Sigmoid colon (tissue), 7 donors: ENCODE results near the gene PDE2A. TPM values are rescaled to one million over a fixed set of nuclear protein-coding genes. Genes with fewer than 3 reads are reported as not detected.

Source experiments
- DNase-seq: peaks from one replicate; pipeline ENCODE4 v3.0.0-alpha.2; 2019
- H3K27ac ChIP-seq, 4 donors: fragments of 200-600 bp; sonication (generic); one replicate each; pipeline ENCODE4 v1.5.1; 2016 to 2019; ENCODE audit warnings: mild to moderate bottlenecking in 1 of 4
- H3K27me3 ChIP-seq, 3 donors: fragments of 200-600 bp; sonication (generic); one replicate each; pipeline ENCODE4 v1.5.1; 2019; ENCODE audit warnings: mild to moderate bottlenecking in 1 of 3
- H3K36me3 ChIP-seq, 4 donors: fragments of 200-600 bp; sonication (generic); one replicate each; pipeline ENCODE4 v1.5.1; 2016 to 2019
- H3K4me1 ChIP-seq, 4 donors: fragments of 200-600 bp; sonication (generic); one replicate each; pipeline ENCODE4 v1.5.1; 2017 to 2019
- H3K4me3 ChIP-seq, 4 donors: fragments of 200-600 bp; sonication (generic); one replicate each; pipeline ENCODE4 v1.5.1; 2017 to 2019; ENCODE audit warnings: mild to moderate bottlenecking in 2 of 4, moderate library complexity in 1 of 4
- H3K9me3 ChIP-seq, 4 donors: fragments of 200-600 bp in 3 of 4; sonication (generic) in 3 of 4; one replicate each; pipeline versions ENCODE4 v1.5.1 to v1.6.1; 2013 to 2019
- CTCF ChIP-seq, 4 experiments: fragments of 450-650 bp in 3 of 4; fragments of 200-600 bp in 1 of 4; IDR thresholded peaks; one replicate each; pipeline ENCODE4 v1.5.1; 2016 to 2019; ENCODE audit warnings: antibody characterized with exemption in 4 of 4, mild to moderate bottlenecking in 3 of 4, moderate library complexity in 2 of 4
- EP300 ChIP-seq, 4 donors: sonication (generic); formaldehyde crosslinking; IDR thresholded peaks; one replicate each; pipeline ENCODE4 v1.6.1; 2017; ENCODE audit warnings: antibody characterized with exemption in 4 of 4
- POLR2A ChIP-seq, 2 donors: fragments of 450-650 bp; IDR thresholded peaks; one replicate each; pipeline ENCODE4 v1.6.1; 2016; ENCODE audit warnings: antibody characterized with exemption in 2 of 2, mild to moderate bottlenecking in 2 of 2, moderate library complexity in 2 of 2
- POLR2AphosphoS5 ChIP-seq, 4 donors: sonication (generic); formaldehyde crosslinking; IDR thresholded peaks; one replicate each; pipeline ENCODE4 v1.6.1; 2017; ENCODE audit warnings: antibody characterized with exemption in 4 of 4
- WGBS, 2 donors: extraction: QIAGEN DNeasy Blood & Tissue Kit; methylation state at CpG; one replicate each; pipeline ENCODE4 v1.1.7; 2013; 5-methylcytosine and 5-hydroxymethylcytosine counted together
- intact Hi-C: fragments of 100-400 bp; cut with DNase I; formaldehyde crosslinking; loops from one replicate; pipeline ENCODE4 v1.15.1; 2023
- polyA plus RNA-seq, 3 donors: library from polyadenylated mRNA; stranded (reverse); fragments of 200-250 nt; gene quantifications; one replicate each; pipeline ENCODE4 v1.2.3, GENCODE V29; 2013
- total RNA-seq, 4 donors: library from RNA; depleted of rRNA; stranded (reverse); fragments of >200 nt; gene quantifications; one replicate each; pipeline ENCODE4 v1.1.0, GENCODE V29; 2016
- donor health status: healthy with polysubstance abuse.
- donor health status: Bipolar disorder and iron deficiency.
- donor health status: healthy.

The PDE2A gene
- total and polyA plus RNA-seq, 7 donors = 1.8 to 75.1 (median 48.9) TPM

DNA sequence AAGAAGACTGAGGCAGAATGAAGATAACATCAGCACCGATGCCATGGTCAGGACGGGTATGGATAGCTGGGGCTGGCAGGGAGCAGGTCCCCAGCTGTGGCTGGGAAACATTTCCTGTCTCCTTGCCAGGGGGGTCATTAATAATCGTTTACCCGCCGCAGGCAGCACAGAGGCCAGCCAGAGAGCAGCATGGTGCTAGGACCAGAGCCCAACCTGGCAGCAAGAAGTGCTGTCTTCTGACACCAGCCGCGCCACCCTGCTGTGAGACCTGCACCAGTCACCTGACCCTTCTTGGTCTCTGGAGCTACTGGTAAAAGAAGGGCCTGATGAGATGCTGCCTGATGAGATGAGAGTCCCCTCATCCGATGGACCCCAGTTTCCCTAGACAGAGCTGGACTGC is 36.3 kb downstream of the PDE2A start:
- intact Hi-C loops = loop anchor here (10.0 kb wide), 1 partner anchor 697 kb away; no protein-coding TSS in a partner anchor
- no peak for TF ChIP-seq POLR2AphosphoS5 (IDR thresholded peaks at IDR 0.05)
- no peak for TF ChIP-seq EP300 (IDR thresholded peaks at IDR 0.05)
- TF ChIP-seq POLR2A (IDR thresholded peaks at IDR 0.05) = no peak
- TF ChIP-seq CTCF (IDR thresholded peaks at IDR 0.05) = no peak
- WGBS, 2 donors = 82 to 85% methylated on average over 8 of the region's 8 CpGs
- H3K4me1 ChIP-seq = peaks cover 0 to 71% (median 62%) of the 10 kb centered on the region in 4 donors
- no peaks in the 10 kb centered on the region for H3K9me3 ChIP-seq
- H3K36me3 ChIP-seq = no peaks in the 10 kb centered on the region
- H3K27ac ChIP-seq = peak overlapping the region in 3 of 4 donors; percentile 13 to 22 (median 16)
- H3K27me3 ChIP-seq = no peaks in the 10 kb centered on the region
- H3K4me3 ChIP-seq = no peak overlapping the region
- no peak for DNase-seq

- DNase-seq = no peak
- TF ChIP-seq POLR2A (IDR thresholded peaks at IDR 0.05) (no peak), POLR2AphosphoS5 (IDR thresholded peaks at IDR 0.05) (no peak), EP300 (IDR thresholded peaks at IDR 0.05) (no peak), CTCF (IDR thresholded peaks at IDR 0.05) (no peak)
- 78 to 83% methylated on average over 2 of the region's 2 CpGs for WGBS, 2 donors
- Histone ChIP-seq H3K27me3 (no peaks in the 10 kb centered on the region), H3K36me3 (no peaks in the 10 kb centered on the region), H3K27ac (peak overlapping the region in 2 of 4 donors; percentile 22 to 36), H3K4me1 (peaks cover 0 to 73% (median 64%) of the 10 kb centered on the region in 4 donors), H3K9me3 (no peaks in the 10 kb centered on the region), H3K4me3 (no peak overlapping the region)
- intact Hi-C loops = loop anchor here (10.0 kb wide), 1 partner anchor 698 kb away; no protein-coding TSS in a partner anchor
Observed at GRCh38 chr11:72637198-72637597, 37.0 kb downstream of the PDE2A start.

DNA sequence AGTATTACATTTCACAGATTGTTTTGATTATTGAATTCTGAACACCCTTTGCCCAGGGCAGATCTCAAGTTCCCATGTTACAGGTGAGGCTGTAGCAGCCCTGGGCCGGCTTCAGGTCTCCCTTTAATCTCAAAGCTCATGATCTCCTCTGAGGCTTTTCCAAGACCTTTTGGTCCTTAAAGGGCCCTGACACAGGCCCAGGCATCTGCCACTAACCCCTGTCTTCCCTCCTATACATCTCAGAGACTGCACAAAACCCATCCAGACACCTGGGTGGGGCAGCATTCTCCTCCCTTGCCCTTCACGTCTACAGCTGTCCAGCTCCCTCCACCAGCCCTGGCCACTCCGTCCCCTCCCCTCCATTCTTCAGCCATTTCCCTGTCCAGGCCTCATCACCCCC is 37.8 kb downstream of the PDE2A start:
- Histone ChIP-seq H3K36me3 (no peaks in the 10 kb centered on the region), H3K4me3 (no peak overlapping the region), H3K27ac (peak overlapping the region in 2 of 4 donors; percentile 11 to 36), H3K9me3 (no peaks in the 10 kb centered on the region), H3K27me3 (no peaks in the 10 kb centered on the region), H3K4me1 (peaks cover 0 to 75% (median 65%) of the 10 kb centered on the region in 4 donors)
- intact Hi-C loops = loop anchor here (10.0 kb wide), 1 partner anchor 698 kb away; no protein-coding TSS in a partner anchor
- no peak for DNase-seq
- no peak for TF ChIP-seq CTCF (IDR thresholded peaks at IDR 0.05)
- no peak for TF ChIP-seq POLR2AphosphoS5 (IDR thresholded peaks at IDR 0.05)
- no peak for TF ChIP-seq POLR2A (IDR thresholded peaks at IDR 0.05)
- TF ChIP-seq EP300 (IDR thresholded peaks at IDR 0.05) = no peak
- 69 to 83% methylated on average over 3 of the region's 3 CpGs for WGBS, 2 donors

GRCh38 chr11:72635933-72636332 is 38.3 kb downstream of the PDE2A start:
- H3K4me1 ChIP-seq = peaks cover 0 to 75% (median 65%) of the 10 kb centered on the region in 4 donors
- H3K9me3 ChIP-seq = no peaks in the 10 kb centered on the region
- TF ChIP-seq EP300 (IDR thresholded peaks at IDR 0.05) = no peak
- H3K27me3 ChIP-seq = no peaks in the 10 kb centered on the region
- no peaks in the 10 kb centered on the region for H3K36me3 ChIP-seq
- peak overlapping the region in 3 of 4 donors; percentile 11 to 36 (median 11) for H3K27ac ChIP-seq
- intact Hi-C loops = loop anchor here (10.0 kb wide), 1 partner anchor 699 kb away; no protein-coding TSS in a partner anchor
- WGBS, 2 donors = 73 to 80% methylated on average over 6 of the region's 6 CpGs
- no peak for DNase-seq
- no peak overlapping the region for H3K4me3 ChIP-seq

DNA sequence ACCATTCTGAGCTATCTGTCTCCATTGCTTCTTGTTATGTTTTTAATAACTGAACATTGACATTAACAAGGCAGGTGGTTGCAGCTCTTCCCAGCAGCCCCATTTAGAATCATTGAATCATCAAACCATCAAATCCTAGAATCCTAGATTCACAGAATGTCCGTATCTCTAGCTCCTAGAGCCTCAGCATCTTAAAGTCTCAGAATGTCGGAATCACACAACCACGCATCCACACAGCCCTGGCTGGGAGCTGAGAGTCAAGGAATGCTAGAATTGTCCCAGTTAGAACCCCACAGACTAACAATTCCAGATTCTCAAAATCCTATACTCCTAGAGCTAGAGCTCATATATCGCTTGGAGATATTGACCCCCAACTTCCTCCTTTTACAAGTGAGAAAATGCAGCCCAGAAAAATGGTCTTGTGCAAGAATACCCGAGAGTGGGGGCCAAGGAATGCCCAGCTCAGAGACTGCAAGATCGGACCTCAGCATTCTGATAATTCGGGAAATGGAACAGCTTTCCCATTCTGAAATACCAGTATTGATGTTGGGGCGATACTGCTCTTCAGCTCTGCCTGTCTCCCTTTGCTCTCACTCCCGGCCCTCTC is 38.8 kb downstream of the PDE2A start:
- 82 to 88% methylated on average over 9 of the region's 9 CpGs for WGBS, 2 donors
- H3K4me1 ChIP-seq = peaks cover 0 to 75% (median 65%) of the 10 kb centered on the region in 4 donors

More for the DNA sequence above, 38.8 kb downstream of the PDE2A start:
- Histone ChIP-seq H3K4me3 (no peak overlapping the region), H3K9me3 (no peaks in the 10 kb centered on the region), H3K36me3 (no peaks in the 10 kb centered on the region), H3K27me3 (no peaks in the 10 kb centered on the region), H3K27ac (peak overlapping the region; percentile 4 to 90 (median 24))
- TF ChIP-seq POLR2A (IDR thresholded peaks at IDR 0.05) (no peak), POLR2AphosphoS5 (IDR thresholded peaks at IDR 0.05) (no peak), EP300 (IDR thresholded peaks at IDR 0.05) (no peak), CTCF (IDR thresholded peaks at IDR 0.05) (no peak)
- intact Hi-C loops = loop anchor here (10.0 kb wide), 1 partner anchor 699 kb away; no protein-coding TSS in a partner anchor
- DNase-seq = no peak
